ENCODE measurements around the gene TMED7.
A peak's percentile ranks its signal among the peaks of the same experiment; 100 is the strongest.

The TMED7 gene

DNA sequence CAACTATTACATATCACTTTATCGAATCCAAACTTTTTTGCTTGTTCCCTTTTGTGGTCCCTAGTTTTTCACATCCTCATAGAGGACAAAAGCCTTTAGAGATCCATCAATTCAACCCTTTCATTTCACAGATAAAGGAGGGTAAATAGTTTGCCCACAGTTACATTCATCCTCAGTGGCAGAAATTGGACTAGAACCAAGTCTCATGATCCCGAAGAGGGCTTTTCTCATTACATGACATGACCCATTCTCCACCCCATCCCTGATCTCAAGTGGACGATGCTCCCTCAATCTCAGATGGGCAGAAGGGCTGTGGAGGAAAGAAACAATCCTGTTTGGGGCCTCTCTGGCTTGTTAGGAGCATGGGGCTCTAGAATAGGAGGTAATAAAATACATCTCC lies 46.6 kb downstream of the TMED7 start:
- no peak for DNase-seq

DNA sequence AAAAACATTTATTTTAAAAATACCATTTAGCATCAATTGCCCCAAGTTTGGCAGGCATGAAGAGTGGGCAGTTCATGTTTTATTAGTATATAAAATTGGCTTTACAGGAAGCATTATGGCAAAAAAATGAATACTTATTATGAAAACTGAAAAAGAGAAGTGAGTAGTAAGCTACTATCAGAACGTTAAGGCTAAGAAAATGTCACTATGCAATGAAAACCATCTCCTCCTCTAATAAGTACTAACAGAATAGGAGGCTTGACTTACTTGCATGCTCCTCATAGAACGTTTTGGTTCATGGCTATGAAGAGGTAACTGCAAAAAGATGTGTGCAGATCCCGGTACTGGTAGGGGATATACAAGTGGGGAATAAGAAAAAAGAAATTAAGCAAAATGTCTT lies 47.2 kb downstream of the TMED7 start:
- no peak for DNase-seq

DNA sequence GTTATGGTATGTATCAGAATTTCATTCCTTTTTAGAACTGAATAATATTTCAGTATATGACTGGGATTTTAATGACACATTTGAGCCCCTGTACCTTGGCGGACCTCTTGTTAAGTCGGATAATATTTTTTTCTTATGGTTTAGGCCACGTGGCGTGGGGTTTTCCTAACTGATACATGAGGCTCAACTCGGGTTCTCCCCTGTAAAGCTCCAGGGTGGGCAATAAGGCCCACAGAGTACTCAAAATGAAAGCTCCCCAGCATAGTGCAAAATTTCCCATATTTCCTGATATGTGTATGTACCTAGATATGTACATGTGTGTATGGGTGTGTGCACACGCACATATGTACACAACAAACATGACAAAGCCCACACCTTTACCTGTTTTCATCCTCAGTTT lies 48.1 kb downstream of the TMED7 start:
- DNase-seq = no peak

DNA sequence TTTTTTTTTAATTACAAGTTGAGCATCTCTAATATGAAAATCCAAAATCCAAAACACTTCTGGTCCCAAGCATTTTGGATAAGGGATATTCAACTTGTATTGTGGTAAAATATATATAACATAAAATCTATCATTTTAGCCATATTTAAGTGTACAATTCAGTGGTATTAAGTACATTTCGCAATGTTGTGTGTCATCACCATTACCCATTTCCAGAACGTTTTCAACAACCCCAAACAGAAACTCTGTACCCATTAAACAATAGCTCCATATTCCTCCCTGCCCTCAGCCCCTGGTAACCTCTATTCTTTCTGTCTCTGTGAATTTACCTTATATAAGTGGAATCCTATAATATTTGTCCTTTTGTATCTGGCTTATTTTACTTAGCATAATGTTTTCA lies 48.5 kb downstream of the TMED7 start:
- DNase-seq = no peak

DNA sequence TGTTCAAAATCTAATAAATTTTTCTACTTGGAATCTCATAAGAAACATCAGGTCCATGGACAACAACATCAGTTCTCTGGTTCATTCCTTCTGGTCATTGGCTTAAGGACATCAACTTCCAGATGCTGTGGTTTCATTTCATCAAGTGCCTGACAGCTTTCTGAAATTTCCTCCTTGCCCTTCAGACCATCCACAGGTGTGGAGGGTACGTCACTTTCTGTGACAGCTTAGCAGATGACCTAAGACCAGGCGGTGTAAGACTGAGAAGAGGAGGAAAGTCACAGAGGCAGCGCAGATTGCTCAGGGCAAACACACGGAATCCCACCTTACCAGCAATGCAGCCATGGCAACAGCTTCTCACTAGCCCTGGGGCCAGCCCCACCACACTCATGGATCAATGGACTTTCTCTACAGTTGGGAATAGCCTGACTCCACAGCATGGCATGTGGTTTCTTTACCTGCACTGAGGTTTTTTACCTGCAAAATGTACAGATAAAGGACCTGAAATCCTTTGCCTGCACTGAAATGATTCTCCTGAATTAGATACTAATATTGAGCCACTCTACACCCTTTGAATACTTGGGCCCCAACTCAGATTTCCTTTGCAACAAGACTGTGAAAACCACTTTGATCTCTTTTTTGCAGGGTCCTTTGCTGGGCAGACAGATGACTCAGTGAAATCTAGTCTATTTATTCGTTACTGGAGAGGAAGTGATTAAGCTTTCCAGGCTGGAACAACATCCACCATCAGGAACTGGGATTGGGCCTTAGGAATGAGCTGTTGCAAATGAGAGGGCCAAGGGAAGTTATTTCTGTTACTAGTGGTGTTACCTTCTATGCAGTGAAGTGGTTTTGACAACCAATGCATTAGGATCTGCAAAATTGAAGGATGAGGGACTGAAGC lies 50.4 kb downstream of the TMED7 start:
- peak; percentile 76 for DNase-seq

DNA sequence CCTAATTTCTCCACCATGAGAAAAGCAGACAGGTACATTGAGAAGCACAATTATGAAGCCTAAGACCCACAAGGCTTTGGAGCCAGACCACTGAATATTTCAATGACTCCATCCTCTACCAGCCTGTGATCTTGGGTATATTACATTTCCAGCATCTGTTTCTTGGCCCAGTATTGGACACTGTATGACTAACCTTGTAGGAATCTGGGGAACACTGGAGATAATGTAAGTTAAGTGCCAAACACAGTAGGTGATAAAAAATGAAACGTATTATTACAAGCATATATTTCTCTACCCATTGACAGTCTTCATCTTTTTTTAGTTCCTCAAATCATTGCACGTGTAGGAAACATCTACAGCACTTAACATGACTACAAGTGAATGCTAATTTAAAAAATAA lies 52.7 kb downstream of the TMED7 start:
- DNase-seq = peak; percentile 79

DNA sequence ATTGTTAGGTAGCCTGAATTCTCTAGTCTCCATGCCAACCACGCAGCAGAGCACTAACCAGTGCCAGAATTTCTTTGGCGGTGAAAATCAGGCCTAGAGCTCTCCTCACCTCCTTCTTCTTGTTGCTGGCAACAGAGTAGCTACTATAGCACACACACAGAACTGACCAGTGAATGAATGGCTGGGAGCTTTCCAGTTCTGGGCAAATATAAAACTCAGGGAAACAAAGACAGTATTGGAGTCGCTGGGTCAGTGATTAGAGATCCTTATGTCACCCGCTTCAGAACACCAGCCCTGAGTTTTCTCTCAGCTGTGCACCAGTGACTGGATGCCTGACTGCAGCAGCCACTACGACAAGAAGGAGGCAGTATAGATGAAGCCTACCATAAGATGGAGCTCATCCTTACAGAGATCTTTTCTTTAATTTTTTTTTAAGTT lies 54.4 kb downstream of the TMED7 start:
- DNase-seq = no peak

DNA sequence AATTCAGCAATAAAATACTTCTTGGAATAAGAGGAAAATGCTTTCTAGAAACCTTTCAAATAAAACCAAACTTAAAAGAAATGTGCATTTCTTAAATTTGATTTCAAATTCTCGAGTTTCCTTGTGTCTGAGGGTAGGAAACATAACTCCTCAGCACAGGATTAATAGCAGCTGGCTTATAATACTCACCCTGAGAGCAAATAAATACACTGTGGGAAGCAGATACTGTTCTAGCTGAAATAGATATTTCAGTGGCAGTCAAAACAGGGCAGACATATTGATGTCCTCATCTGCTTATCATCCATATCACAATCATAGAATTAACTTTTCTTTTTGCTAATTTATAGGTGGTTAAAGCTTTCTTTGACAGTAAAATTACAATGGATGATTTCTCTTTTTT lies 57.2 kb downstream of the TMED7 start:
- no peak for DNase-seq

DNA sequence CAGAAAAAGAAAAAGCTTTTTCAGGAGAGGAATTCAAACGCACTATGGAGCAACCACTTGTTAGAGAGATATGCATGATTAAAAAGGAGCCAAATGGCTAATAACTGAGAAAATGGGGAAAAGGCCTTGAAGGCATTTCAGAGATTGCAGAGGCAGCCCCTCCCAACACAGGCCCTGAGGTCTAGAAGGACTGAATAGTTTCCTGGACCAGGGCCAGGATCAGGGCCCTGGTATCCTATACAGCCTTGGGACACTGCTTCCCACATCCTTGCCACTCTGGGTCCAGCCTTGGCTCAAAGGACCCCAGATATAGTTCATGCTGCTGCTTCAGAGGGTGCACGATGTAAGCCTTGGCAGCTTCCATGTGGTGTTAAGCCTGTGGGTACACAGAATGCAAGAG lies 60.6 kb downstream of the TMED7 start:
- DNase-seq = no peak

Measured in fibroblast of upper back skin (primary cell).